ENCODE measurements around the gene RALGPS2.

GRCh38 chr1:178921499-178921898, 196.5 kb downstream of the RALGPS2 start:
- TF ChIP-seq, protein P1, sequence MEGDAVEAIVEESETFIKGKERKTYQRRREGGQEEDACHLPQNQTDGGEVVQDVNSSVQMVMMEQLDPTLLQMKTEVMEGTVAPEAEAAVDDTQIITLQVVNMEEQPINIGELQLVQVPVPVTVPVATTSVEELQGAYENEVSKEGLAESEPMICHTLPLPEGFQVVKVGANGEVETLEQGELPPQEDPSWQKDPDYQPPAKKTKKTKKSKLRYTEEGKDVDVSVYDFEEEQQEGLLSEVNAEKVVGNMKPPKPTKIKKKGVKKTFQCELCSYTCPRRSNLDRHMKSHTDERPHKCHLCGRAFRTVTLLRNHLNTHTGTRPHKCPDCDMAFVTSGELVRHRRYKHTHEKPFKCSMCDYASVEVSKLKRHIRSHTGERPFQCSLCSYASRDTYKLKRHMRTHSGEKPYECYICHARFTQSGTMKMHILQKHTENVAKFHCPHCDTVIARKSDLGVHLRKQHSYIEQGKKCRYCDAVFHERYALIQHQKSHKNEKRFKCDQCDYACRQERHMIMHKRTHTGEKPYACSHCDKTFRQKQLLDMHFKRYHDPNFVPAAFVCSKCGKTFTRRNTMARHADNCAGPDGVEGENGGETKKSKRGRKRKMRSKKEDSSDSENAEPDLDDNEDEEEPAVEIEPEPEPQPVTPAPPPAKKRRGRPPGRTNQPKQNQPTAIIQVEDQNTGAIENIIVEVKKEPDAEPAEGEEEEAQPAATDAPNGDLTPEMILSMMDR (IDR thresholded peaks at IDR 0.05) = no peak
- TF ChIP-seq EZH2phosphoT487 (IDR thresholded peaks at IDR 0.05) (no peak), EZH2 (IDR thresholded peaks at IDR 0.05) (no peak)

Data from neural progenitor cell (in vitro differentiated cells).